Activated naive CD8-positive, alpha-beta T cell treated with anti-CD3 and anti-CD28 coated beads, Interleukin-2, amount 10 ng/mL, durations not matched to agents 7 days and 5 days (primary cell): Measurements from ENCODE around the gene KCNE5. TPM values are rescaled to one million over a fixed set of nuclear protein-coding genes. Genes with fewer than 3 reads are reported as not detected.
"Not testable (repeated sequence)": the region's sequence is repeated elsewhere in the genome, so short reads cannot be mapped to it uniquely, and the experiment has no call there.

Experiments
- ATAC-seq: fragments of 150-1000 bp; cut with Tn5 transposase; one replicate; pipeline ENCODE4 v1.10.0; 2021; ENCODE audit warnings: low read depth, moderate library complexity
- POLR2A ChIA-PET: fragments of 350-600 bp; sonication (Branson Sonifier 250); formaldehyde crosslinking; loops from one replicate; lab custom pipeline; 2021; ENCODE audit warnings: antibody characterized with exemption; lab: Charles Lee
- DNase-seq: peaks from one replicate; pipeline ENCODE4 v3.0.0; 2021
- H3K27ac Mint-ChIP-seq: one replicate; pipeline ENCODE4 v1.8.0; 2022; ENCODE audit warnings: mild to moderate bottlenecking, mixed read lengths
- H3K27me3 Mint-ChIP-seq: one replicate; pipeline ENCODE4 v1.8.0; 2022; ENCODE audit warnings: mild to moderate bottlenecking, moderate library complexity, mixed read lengths
- H3K36me3 Mint-ChIP-seq: one replicate; pipeline ENCODE4 v1.8.0; 2021; ENCODE audit warnings: mild to moderate bottlenecking, mixed read lengths
- H3K4me1 Mint-ChIP-seq: one replicate; pipeline ENCODE4 v1.8.0; 2021; ENCODE audit warnings: mixed read lengths
- H3K4me3 Mint-ChIP-seq: one replicate; pipeline ENCODE4 v1.8.0; 2022; ENCODE audit warnings: mild to moderate bottlenecking, moderate library complexity, mixed read lengths
- H3K9me3 Mint-ChIP-seq: one replicate; pipeline ENCODE4 v1.8.0; 2021; ENCODE audit warnings: mixed read lengths
- total RNA-seq, 2 experiments: library from RNA; stranded (reverse); gene quantifications; one replicate each; pipeline ENCODE4 v1.2.3, GENCODE V29; 2021

Gene KCNE5, protein sequence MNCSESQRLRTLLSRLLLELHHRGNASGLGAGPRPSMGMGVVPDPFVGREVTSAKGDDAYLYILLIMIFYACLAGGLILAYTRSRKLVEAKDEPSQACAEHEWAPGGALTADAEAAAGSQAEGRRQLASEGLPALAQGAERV
- total RNA-seq = under 1 TPM in 1 of 2 experiments, not detected in 1; 0.40 TPM

DNA sequence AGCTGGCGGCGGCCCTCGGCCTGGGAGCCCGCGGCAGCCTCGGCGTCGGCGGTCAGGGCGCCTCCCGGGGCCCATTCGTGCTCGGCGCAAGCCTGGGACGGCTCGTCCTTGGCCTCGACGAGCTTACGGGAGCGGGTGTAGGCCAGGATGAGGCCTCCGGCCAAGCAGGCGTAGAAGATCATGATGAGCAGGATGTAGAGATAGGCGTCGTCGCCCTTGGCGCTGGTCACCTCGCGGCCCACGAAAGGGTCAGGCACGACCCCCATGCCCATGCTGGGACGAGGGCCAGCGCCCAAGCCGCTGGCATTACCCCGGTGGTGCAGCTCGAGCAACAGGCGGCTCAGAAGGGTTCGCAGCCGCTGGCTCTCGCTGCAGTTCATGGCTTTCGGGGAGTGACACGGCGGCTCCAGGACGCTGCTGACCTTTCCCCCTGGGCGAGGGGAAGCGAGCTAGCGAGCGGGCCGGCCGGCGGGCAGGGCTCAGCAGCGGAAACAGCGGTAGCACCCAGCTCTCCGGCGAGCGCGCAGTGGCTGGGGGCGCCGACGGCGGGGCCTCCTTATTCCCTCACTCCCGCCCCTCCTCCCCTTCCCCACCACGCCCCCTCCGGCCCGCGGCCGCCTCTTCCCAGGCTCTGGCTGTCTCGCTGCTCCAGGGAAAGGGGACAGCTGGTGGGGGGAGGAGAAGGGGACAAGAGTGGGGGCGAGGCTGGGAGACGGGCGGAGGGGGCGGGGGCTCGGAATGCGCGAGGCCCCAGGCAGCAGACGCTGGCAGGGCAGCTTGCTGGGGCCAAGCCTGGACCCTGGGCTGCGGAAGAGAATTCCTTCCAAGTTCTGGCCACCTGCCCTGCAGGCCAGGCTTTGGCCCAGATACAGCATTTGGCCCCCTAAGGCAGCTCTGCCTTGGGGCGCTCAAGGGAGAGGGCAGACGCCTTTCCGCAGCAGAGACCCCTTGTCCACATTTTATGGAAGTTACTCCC is at the start of gene KCNE5:
Gene KCNE5 (minus strand): TSS at position 532 of the 976 bp plus-strand sequence. CDS start 152 bp downstream, at position 380.
- Mint-ChIP-seq H3K4me1 (peaks cover 4% of the 10 kb centered on the region), H3K27me3 (no peaks in the 10 kb centered on the region), H3K9me3 (no peaks in the 10 kb centered on the region), H3K27ac (no peak within 1 kb of the TSS), H3K4me3 (no peak within 1 kb of the TSS), H3K36me3 (peaks cover 8% of the 10 kb centered on the region)
- DNase-seq (no peak), ATAC-seq (no peak)
- POLR2A ChIA-PET = no interaction called here

- Mint-ChIP-seq H3K27me3 (no peaks in the 10 kb centered on the region), H3K9me3 (no peaks in the 10 kb centered on the region), H3K27ac (no peak overlapping the region), H3K36me3 (peaks cover 7% of the 10 kb centered on the region), H3K4me1 (no peaks in the 10 kb centered on the region), H3K4me3 (no peak overlapping the region)
- POLR2A ChIA-PET = no interaction called here
- DNase-seq (no peak), ATAC-seq (no peak)
Measured at GRCh38 chrX:109672239-109672638, 47.3 kb upstream of the KCNE5 start.

- H3K36me3 Mint-ChIP-seq, H3K4me1 Mint-ChIP-seq, POLR2A ChIA-PET, DNase-seq, H3K4me3 Mint-ChIP-seq, H3K9me3 Mint-ChIP-seq, ATAC-seq, H3K27ac Mint-ChIP-seq, H3K27me3 Mint-ChIP-seq: not testable (repeated sequence)
Measured at GRCh38 chrX:109671170-109671569, 46.2 kb upstream of the KCNE5 start.

GRCh38 chrX:109667986-109668385 is 43.0 kb upstream of the KCNE5 start:
- H3K4me3 Mint-ChIP-seq = no peak overlapping the region
- H3K9me3 Mint-ChIP-seq = no peaks in the 10 kb centered on the region
- ATAC-seq (no peak), DNase-seq (no peak)
- POLR2A ChIA-PET = no interaction called here
- H3K36me3 Mint-ChIP-seq = peaks cover 12% of the 10 kb centered on the region
- H3K27ac Mint-ChIP-seq = no peak overlapping the region
- no peaks in the 10 kb centered on the region for H3K4me1 Mint-ChIP-seq
- no peaks in the 10 kb centered on the region for H3K27me3 Mint-ChIP-seq

DNA sequence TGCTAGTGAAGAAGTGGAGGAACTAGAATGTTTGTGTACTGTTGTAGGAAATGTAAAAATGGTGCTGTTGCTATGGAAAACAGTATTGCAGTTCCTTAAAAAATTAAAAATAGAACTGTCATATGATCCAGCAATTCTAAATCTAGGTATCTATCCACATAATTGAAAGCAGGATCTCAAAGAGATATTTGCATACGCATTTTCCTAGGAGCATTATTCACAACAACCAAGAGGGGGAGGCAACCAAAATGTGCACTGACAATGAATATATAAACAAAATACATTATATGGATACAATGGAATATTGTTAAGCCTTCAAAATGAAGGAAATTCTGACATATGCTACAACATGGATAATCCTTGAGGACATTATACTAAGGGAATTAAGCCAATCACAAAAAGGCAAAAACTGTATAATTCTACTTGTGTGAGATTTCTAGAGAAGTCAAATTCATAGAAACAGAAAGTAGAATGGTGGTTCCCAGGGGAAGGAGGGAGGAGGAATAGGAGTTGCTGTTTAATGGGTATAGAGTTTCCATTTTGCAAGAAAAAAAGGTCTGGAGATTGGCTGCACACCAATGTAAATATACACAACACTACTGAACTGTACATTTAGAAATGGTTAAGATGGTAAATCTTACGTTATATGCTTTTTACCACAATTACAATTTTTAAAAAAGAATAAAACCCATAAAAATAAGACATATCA is 35.6 kb upstream of the KCNE5 start:
- peaks cover 37% of the 10 kb centered on the region for H3K36me3 Mint-ChIP-seq
- no peak overlapping the region for H3K4me3 Mint-ChIP-seq

GRCh38 chrX:109658391-109658790 is 33.4 kb upstream of the KCNE5 start:
- no peaks in the 10 kb centered on the region for H3K27me3 Mint-ChIP-seq
- H3K4me3 Mint-ChIP-seq = no peak overlapping the region
- POLR2A ChIA-PET = no interaction called here
- DNase-seq (no peak), ATAC-seq (no peak)
- peaks cover 4% of the 10 kb centered on the region for H3K9me3 Mint-ChIP-seq
- H3K27ac Mint-ChIP-seq = peak overlapping the region; percentile 43
- H3K4me1 Mint-ChIP-seq = no peaks in the 10 kb centered on the region
- H3K36me3 Mint-ChIP-seq = peaks cover 39% of the 10 kb centered on the region

More for the DNA sequence above, 35.6 kb upstream of the KCNE5 start:
- no peaks in the 10 kb centered on the region for H3K27me3 Mint-ChIP-seq
- ATAC-seq = no peak
- H3K27ac Mint-ChIP-seq = no peak overlapping the region
- H3K9me3 Mint-ChIP-seq = peaks cover 4% of the 10 kb centered on the region
- H3K4me1 Mint-ChIP-seq = no peaks in the 10 kb centered on the region
- no peak for DNase-seq
- POLR2A ChIA-PET = no interaction called here

DNA sequence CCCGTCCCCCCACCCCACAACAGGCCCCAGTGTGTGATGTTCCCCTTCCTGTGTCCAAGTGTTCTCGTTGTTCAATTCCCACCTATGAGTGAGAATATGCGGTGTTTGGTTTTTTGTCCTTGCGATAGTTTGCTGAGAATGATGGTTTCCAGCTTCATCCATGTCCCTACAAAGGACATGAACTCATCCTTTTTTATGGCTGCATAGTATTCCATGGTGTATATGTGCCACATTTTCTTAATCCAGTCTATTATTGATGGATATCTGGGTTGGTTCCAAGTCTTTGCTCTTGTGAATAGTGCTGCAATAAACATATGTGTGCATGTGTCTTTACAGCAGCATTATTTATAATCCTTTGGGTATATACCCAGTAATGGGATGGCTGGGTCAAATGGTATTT is 32.4 kb upstream of the KCNE5 start:
- H3K9me3 Mint-ChIP-seq, H3K4me1 Mint-ChIP-seq, ATAC-seq, H3K4me3 Mint-ChIP-seq, H3K27me3 Mint-ChIP-seq, H3K27ac Mint-ChIP-seq, DNase-seq, POLR2A ChIA-PET: not testable (repeated sequence)
- peaks cover 37% of the 10 kb centered on the region for H3K36me3 Mint-ChIP-seq

GRCh38 chrX:109656774-109657173 is 31.8 kb upstream of the KCNE5 start:
- POLR2A ChIA-PET = no interaction called here
- DNase-seq = no peak
- Mint-ChIP-seq H3K36me3 (peaks cover 37% of the 10 kb centered on the region), H3K9me3 (peaks cover 4% of the 10 kb centered on the region), H3K27ac (no peak overlapping the region), H3K4me1 (no peaks in the 10 kb centered on the region), H3K27me3 (no peaks in the 10 kb centered on the region), H3K4me3 (no peak overlapping the region)
- no peak for ATAC-seq

DNA sequence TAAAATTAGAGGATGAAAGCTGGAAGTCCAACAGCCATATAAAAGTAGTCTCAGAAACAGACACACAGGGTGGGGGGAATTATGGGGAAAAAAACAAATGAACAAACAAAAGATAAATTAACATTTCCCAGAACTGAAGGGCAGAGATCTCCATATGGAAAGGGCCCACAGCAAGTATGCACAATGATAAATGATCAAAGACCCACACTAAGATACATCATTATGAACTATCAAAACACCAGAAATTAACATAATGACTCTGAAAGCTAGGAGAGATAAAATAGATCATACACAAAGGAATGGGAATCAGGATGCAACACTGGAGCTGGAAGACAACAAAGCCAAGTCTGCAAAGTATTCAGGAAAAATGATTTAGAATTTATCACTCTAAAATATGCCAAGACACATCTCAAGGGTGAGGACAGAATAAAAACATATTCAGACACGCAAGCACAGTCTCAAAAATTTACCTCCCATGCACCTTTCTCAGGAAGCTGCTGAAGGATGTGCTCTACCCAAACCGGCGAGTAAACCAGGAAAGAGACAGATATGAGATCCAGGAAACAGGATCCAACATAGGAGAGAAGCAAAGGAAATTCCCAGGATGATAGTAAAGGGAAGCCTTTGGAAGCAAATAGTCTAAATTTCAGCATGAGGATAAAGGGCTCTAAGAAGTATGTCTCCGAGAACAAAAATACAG is 30.7 kb upstream of the KCNE5 start:
- H3K27me3 Mint-ChIP-seq = no peaks in the 10 kb centered on the region
- peaks cover 36% of the 10 kb centered on the region for H3K36me3 Mint-ChIP-seq
- no peak for DNase-seq
- H3K4me1 Mint-ChIP-seq = no peaks in the 10 kb centered on the region
- no peak overlapping the region for H3K27ac Mint-ChIP-seq
- no peak for ATAC-seq
- peaks cover 4% of the 10 kb centered on the region for H3K9me3 Mint-ChIP-seq
- H3K4me3 Mint-ChIP-seq = no peak overlapping the region
- POLR2A ChIA-PET = no interaction called here

DNA sequence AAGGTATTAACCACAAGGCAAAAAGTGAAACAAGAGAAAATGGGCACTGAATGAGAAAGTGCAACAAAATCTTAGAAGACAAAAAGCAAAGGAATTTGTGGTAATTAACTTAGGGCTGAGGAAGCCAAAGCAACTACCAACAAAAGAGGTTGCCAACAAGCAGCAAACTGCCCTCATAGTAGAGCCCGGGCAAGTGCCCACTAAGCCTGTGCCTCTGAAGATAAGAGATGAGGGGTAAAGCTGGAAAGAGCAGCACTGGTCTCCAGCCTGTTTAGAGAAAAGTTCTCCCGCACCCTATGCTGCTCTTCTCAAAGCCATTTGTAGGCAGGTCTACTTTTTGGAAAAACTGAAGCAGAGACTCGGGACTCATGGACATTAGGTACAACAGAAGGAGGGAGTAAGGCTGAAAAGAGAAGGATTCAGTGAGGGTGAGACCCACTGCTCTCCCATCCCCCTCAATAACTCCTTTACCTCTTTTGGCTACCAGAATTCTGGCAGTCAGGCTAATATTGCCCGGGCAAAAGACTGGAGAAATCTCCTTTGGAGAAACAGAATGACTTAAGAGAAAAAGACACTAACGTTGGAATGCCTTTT is 29.6 kb upstream of the KCNE5 start:
- peaks cover 28% of the 10 kb centered on the region for H3K36me3 Mint-ChIP-seq

GRCh38 chrX:109644671-109645070 is 19.7 kb upstream of the KCNE5 start:
- H3K27ac Mint-ChIP-seq, H3K4me3 Mint-ChIP-seq, POLR2A ChIA-PET, H3K4me1 Mint-ChIP-seq, ATAC-seq, H3K9me3 Mint-ChIP-seq, H3K27me3 Mint-ChIP-seq, H3K36me3 Mint-ChIP-seq, DNase-seq: not testable (repeated sequence)

More for the DNA sequence above, 29.6 kb upstream of the KCNE5 start:
- Mint-ChIP-seq H3K4me1 (no peaks in the 10 kb centered on the region), H3K9me3 (peaks cover 4% of the 10 kb centered on the region), H3K27ac (no peak overlapping the region), H3K27me3 (no peaks in the 10 kb centered on the region), H3K4me3 (no peak overlapping the region)
- POLR2A ChIA-PET = no interaction called here
- no peak for ATAC-seq
- no peak for DNase-seq

DNA sequence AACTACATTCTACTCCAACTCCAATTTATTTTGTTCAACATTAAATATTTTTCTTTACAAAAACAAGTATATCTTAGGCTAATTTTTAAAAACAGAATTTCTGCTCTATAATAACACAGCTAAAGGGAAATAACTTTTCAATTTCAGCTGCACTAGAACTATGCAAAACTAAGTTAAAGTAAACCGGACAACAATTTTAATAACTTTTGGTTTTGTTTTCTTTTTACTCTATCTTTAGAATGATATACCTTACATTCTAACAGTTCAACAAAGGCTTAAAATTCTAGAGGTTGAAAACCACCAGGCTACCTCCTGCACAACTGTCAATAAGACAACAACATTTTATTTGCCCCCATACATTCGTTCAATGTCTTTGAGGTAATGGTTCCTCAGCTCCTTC is 18.7 kb upstream of the KCNE5 start:
- peaks cover 5% of the 10 kb centered on the region for H3K4me1 Mint-ChIP-seq
- no peak for DNase-seq

More for the DNA sequence above, 18.7 kb upstream of the KCNE5 start:
- Mint-ChIP-seq H3K4me3 (no peak overlapping the region), H3K27me3 (no peaks in the 10 kb centered on the region), H3K27ac (no peak overlapping the region), H3K9me3 (no peaks in the 10 kb centered on the region), H3K36me3 (peaks cover 11% of the 10 kb centered on the region)
- no peak for ATAC-seq
- POLR2A ChIA-PET = no interaction called here
